WTC11 (cell line): ENCODE data around the gene LPP. TPM values are rescaled to one million over a fixed set of nuclear protein-coding genes. Genes with fewer than 3 reads are reported as not detected.
A peak's percentile ranks its signal among the peaks of the same experiment; 100 is the strongest.

Source experiments
- ATAC-seq: fragments of 200-7000 bp; cut with Tn5 transposase; 2 replicates; pipeline ENCODE4 v1.10.0; 2021; ENCODE audit warnings: mild to moderate bottlenecking, moderate library complexity
- CTCF ChIA-PET: fragments of 300-600 bp; sonication (Branson Sonifier 250); formaldehyde crosslinking; loops from one replicate; lab custom pipeline; 2021; ENCODE audit warnings: antibody characterized with exemption; lab: Charles Lee
- POLR2A ChIA-PET: fragments of 350-600 bp; sonication (Branson Sonifier 250); formaldehyde crosslinking; loops from one replicate; lab custom pipeline; 2021; ENCODE audit warnings: antibody characterized with exemption; lab: Charles Lee
- DNase-seq: peaks from one replicate; pipeline ENCODE4 v3.0.0; 2021; ENCODE audit warnings: low spot score
- H3K27ac Mint-ChIP-seq: 2 replicates; pipeline ENCODE4 v1.8.0; 2021; ENCODE audit warnings: mixed read lengths
- H3K27me3 Mint-ChIP-seq: 2 replicates; pipeline ENCODE4 v1.8.0; 2021; ENCODE audit warnings: low read depth, mild to moderate bottlenecking, moderate library complexity, mixed read lengths
- H3K36me3 Mint-ChIP-seq: 2 replicates; pipeline ENCODE4 v1.8.0; 2021; ENCODE audit warnings: mixed read lengths
- H3K4me1 Mint-ChIP-seq: 2 replicates; pipeline ENCODE4 v1.8.0; 2022; ENCODE audit warnings: mixed read lengths
- H3K4me3 Mint-ChIP-seq: 2 replicates; pipeline ENCODE4 v1.8.0; 2021; ENCODE audit warnings: mild to moderate bottlenecking, moderate library complexity, mixed read lengths
- H3K9me3 Mint-ChIP-seq: 2 replicates; pipeline ENCODE4 v1.8.0; 2021; ENCODE audit warnings: mixed read lengths
- FOXJ3 ChIP-seq: sonication (generic); formaldehyde crosslinking; IDR thresholded peaks from 2 replicates; pipeline ENCODE4 v1.9.0; 2021; ENCODE audit warnings: missing genetic modification reagents, mild to moderate bottlenecking, borderline replicate concordance
- GABPB1 ChIP-seq: sonication (generic); formaldehyde crosslinking; IDR thresholded peaks from 2 replicates; pipeline ENCODE4 v1.8.1; 2023; ENCODE audit warnings: mild to moderate bottlenecking, missing genetic modification reagents
- TEAD4 ChIP-seq: sonication (generic); formaldehyde crosslinking; IDR thresholded peaks from 2 replicates; pipeline ENCODE4 v1.8.0; 2022; ENCODE audit warnings: mild to moderate bottlenecking, missing genetic modification reagents
- TP53 ChIP-seq: sonication (generic); formaldehyde crosslinking; IDR thresholded peaks from 2 replicates; pipeline ENCODE4 v1.8.1; 2023; ENCODE audit warnings: mild to moderate bottlenecking, missing genetic modification reagents
- ZNF138 ChIP-seq: sonication (generic); formaldehyde crosslinking; conservative IDR thresholded peaks from 2 replicates; pipeline ENCODE4 v1.8.1; 2022; ENCODE audit warnings: mild to moderate bottlenecking, moderate library complexity, missing genetic modification reagents
- ZNF232 ChIP-seq: sonication (generic); formaldehyde crosslinking; IDR thresholded peaks from 2 replicates; pipeline ENCODE4 v1.8.0; 2022; ENCODE audit warnings: mild to moderate bottlenecking, missing genetic modification reagents
- total RNA-seq: library from RNA; stranded (reverse); gene quantifications from 3 replicates; pipeline ENCODE4 v1.2.3, GENCODE V29; 2021
- TF ChIP-seq, protein P1 (sequence below): fragments of 250-450 bp; sonication (Bioruptor Pico); IDR thresholded peaks from 2 replicates; pipeline ENCODE4 v1.8.0; 2021; ENCODE audit warnings: mild to moderate bottlenecking
- TF ChIP-seq, protein P2 (sequence below): sonication (generic); formaldehyde crosslinking; IDR thresholded peaks from 2 replicates; pipeline ENCODE4 v1.8.0; 2023; ENCODE audit warnings: missing genetic modification reagents, mild to moderate bottlenecking, borderline replicate concordance
- TF ChIP-seq, protein P3 (sequence below): sonication (generic); formaldehyde crosslinking; conservative IDR thresholded peaks from 2 replicates; pipeline ENCODE4 v1.8.1; 2022; ENCODE audit warnings: mild to moderate bottlenecking, missing genetic modification reagents
- TF ChIP-seq, protein P4 (sequence below): sonication (generic); formaldehyde crosslinking; IDR thresholded peaks from 2 replicates; pipeline ENCODE4 v1.8.0; 2022; ENCODE audit warnings: mild to moderate bottlenecking, missing genetic modification reagents
- TF ChIP-seq, protein P5 (sequence below): fragments of 250-450 bp; sonication (Bioruptor Pico); IDR thresholded peaks from 2 replicates; pipeline ENCODE4 v1.9.0; 2021; ENCODE audit warnings: mild to moderate bottlenecking, borderline replicate concordance
- TF ChIP-seq, protein P6 (sequence below): fragments of 250-450 bp; sonication (Bioruptor Pico); conservative IDR thresholded peaks from 2 replicates; pipeline ENCODE4 v1.9.0; 2021; ENCODE audit warnings: mild to moderate bottlenecking
- TF ChIP-seq, protein P7 (sequence below): sonication (generic); formaldehyde crosslinking; IDR thresholded peaks from 2 replicates; pipeline ENCODE4 v1.8.1; 2022; ENCODE audit warnings: low read depth, missing genetic modification reagents, borderline replicate concordance
- TF ChIP-seq, protein P8 (sequence below): fragments of 250-450 bp; sonication (Bioruptor Pico); IDR thresholded peaks from 2 replicates; pipeline ENCODE4 v1.9.0; 2021; ENCODE audit warnings: mild to moderate bottlenecking

LPP gene
- total RNA-seq, 1 experiment from 2014 or later: 49.6 TPM

DNA sequence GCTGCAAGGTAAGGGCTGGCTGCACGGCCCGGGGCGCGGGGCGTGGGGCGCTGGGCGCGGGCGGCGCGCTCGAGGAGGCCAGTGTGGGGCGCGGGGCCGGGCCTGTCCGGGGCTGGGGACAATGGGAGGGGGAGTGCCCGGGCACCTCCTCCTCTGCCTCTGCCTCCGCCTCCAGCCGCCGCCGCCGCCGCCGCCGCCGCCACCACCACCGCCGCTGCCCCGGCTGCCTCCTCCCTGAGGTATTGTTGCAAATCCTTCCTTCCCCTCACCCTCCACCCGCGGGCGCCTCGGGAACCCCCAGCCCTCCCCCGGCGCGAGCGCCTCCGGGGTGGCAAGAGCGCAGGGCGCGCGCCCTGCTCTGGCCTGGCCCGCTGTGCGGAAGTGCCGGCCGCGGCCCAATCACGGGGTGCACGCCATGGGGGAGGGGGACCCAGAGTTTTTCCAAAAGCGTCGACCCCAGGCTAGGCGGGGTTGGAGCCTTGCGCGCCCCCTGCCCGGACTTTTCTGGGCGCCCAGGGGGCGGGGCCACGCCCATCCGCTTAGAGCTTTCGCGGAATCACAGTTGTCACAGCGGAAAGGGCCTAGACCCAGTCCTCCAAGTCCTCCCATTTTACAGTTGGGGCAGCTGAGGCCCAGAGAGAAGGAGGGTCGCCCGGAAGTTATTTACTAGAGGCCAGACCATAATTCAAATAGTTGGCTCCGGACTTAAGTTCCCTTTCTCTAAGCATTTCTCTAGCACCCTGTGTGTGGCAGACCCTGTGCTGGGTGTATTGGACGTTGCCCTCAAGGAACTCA lies at the start of gene LPP (continued):
- TF ChIP-seq, protein P1, sequence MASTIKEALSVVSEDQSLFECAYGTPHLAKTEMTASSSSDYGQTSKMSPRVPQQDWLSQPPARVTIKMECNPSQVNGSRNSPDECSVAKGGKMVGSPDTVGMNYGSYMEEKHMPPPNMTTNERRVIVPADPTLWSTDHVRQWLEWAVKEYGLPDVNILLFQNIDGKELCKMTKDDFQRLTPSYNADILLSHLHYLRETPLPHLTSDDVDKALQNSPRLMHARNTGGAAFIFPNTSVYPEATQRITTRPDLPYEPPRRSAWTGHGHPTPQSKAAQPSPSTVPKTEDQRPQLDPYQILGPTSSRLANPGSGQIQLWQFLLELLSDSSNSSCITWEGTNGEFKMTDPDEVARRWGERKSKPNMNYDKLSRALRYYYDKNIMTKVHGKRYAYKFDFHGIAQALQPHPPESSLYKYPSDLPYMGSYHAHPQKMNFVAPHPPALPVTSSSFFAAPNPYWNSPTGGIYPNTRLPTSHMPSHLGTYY: no peak
- TF ChIP-seq, protein P2, sequence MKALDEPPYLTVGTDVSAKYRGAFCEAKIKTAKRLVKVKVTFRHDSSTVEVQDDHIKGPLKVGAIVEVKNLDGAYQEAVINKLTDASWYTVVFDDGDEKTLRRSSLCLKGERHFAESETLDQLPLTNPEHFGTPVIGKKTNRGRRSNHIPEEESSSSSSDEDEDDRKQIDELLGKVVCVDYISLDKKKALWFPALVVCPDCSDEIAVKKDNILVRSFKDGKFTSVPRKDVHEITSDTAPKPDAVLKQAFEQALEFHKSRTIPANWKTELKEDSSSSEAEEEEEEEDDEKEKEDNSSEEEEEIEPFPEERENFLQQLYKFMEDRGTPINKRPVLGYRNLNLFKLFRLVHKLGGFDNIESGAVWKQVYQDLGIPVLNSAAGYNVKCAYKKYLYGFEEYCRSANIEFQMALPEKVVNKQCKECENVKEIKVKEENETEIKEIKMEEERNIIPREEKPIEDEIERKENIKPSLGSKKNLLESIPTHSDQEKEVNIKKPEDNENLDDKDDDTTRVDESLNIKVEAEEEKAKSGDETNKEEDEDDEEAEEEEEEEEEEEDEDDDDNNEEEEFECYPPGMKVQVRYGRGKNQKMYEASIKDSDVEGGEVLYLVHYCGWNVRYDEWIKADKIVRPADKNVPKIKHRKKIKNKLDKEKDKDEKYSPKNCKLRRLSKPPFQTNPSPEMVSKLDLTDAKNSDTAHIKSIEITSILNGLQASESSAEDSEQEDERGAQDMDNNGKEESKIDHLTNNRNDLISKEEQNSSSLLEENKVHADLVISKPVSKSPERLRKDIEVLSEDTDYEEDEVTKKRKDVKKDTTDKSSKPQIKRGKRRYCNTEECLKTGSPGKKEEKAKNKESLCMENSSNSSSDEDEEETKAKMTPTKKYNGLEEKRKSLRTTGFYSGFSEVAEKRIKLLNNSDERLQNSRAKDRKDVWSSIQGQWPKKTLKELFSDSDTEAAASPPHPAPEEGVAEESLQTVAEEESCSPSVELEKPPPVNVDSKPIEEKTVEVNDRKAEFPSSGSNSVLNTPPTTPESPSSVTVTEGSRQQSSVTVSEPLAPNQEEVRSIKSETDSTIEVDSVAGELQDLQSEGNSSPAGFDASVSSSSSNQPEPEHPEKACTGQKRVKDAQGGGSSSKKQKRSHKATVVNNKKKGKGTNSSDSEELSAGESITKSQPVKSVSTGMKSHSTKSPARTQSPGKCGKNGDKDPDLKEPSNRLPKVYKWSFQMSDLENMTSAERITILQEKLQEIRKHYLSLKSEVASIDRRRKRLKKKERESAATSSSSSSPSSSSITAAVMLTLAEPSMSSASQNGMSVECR (CRISPR knock-in tag): no peak
- TF ChIP-seq TP53 (CRISPR knock-in tag): no peak; the same call in 1 of the 2 replicates
- no peak for TF ChIP-seq TEAD4 (CRISPR knock-in tag)
- TF ChIP-seq, protein P3, sequence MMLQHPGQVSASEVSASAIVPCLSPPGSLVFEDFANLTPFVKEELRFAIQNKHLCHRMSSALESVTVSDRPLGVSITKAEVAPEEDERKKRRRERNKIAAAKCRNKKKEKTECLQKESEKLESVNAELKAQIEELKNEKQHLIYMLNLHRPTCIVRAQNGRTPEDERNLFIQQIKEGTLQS (CRISPR knock-in tag): no peak
- TF ChIP-seq, protein P4, sequence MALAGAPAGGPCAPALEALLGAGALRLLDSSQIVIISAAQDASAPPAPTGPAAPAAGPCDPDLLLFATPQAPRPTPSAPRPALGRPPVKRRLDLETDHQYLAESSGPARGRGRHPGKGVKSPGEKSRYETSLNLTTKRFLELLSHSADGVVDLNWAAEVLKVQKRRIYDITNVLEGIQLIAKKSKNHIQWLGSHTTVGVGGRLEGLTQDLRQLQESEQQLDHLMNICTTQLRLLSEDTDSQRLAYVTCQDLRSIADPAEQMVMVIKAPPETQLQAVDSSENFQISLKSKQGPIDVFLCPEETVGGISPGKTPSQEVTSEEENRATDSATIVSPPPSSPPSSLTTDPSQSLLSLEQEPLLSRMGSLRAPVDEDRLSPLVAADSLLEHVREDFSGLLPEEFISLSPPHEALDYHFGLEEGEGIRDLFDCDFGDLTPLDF (CRISPR knock-in tag): no peak
- TF ChIP-seq, protein P5, sequence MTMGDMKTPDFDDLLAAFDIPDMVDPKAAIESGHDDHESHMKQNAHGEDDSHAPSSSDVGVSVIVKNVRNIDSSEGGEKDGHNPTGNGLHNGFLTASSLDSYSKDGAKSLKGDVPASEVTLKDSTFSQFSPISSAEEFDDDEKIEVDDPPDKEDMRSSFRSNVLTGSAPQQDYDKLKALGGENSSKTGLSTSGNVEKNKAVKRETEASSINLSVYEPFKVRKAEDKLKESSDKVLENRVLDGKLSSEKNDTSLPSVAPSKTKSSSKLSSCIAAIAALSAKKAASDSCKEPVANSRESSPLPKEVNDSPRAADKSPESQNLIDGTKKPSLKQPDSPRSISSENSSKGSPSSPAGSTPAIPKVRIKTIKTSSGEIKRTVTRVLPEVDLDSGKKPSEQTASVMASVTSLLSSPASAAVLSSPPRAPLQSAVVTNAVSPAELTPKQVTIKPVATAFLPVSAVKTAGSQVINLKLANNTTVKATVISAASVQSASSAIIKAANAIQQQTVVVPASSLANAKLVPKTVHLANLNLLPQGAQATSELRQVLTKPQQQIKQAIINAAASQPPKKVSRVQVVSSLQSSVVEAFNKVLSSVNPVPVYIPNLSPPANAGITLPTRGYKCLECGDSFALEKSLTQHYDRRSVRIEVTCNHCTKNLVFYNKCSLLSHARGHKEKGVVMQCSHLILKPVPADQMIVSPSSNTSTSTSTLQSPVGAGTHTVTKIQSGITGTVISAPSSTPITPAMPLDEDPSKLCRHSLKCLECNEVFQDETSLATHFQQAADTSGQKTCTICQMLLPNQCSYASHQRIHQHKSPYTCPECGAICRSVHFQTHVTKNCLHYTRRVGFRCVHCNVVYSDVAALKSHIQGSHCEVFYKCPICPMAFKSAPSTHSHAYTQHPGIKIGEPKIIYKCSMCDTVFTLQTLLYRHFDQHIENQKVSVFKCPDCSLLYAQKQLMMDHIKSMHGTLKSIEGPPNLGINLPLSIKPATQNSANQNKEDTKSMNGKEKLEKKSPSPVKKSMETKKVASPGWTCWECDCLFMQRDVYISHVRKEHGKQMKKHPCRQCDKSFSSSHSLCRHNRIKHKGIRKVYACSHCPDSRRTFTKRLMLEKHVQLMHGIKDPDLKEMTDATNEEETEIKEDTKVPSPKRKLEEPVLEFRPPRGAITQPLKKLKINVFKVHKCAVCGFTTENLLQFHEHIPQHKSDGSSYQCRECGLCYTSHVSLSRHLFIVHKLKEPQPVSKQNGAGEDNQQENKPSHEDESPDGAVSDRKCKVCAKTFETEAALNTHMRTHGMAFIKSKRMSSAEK (CRISPR knock-in tag): no peak; the same call in 1 of the 2 replicates
- TF ChIP-seq, protein P6, sequence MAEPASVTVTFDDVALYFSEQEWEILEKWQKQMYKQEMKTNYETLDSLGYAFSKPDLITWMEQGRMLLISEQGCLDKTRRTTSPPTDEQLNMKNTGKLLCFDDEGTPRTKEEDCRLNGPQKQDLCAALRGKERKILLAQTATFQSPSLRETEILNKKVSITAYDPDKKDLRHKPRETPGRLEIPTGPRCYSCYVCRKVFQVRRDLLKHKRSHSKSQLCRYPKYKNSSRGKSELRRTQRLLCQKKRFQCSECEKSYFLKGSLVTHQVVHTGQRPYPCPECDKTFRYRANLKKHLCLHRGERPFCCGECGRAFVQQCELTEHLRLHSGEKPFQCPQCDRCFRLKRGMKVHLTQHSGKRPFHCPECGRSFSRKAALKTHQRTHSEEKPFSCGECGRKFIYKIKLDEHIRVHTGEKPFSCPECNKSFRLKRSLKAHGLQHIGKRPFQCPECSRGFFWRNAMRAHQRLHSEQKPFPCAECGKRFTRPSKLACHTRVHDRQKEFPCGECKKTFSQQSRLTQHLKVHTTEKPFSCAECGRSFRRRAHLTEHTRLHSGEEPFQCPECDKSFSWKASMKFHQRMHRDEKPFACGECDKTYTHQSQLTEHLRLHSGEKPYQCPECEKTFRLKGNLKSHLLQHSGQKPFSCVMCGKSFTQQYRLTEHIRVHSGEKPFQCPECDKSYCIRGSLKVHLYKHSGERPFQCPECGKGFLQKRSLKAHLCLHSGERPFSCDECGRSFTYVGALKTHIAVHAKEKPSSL (CRISPR knock-in tag): no peak

DNA sequence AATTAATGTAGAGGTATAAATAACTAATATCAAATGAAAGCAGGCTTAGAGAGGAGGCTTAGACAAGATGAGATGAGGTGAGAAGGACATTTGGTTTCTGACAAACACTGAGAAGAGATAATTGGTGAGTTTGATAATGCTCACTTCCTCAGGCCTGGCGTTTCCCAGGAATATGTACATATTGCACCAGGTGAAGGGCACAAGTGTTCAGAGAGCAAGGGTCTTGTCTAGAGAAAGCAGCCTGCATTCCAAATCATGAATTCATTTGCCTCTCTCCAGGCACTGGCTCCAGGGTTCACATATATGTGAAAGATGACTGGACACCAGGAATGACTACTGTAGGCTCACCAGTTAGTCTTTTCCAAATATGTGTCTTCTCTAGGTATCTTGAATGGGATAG lies 48.0 kb upstream of the LPP start:
- DNase-seq (no peak), ATAC-seq (no peak)
- ChIA-PET CTCF (no interaction called here), POLR2A (no interaction called here)
- H3K27me3 Mint-ChIP-seq: peaks cover 4% of the 10 kb centered on the region
- no peak overlapping the region for H3K27ac Mint-ChIP-seq
- H3K9me3 Mint-ChIP-seq: peaks cover 5% of the 10 kb centered on the region
- H3K36me3 Mint-ChIP-seq: 0 out of 2 replicates have a peak, but pooled peaks cover 2% of the 10 kb centered on the region
- TF ChIP-seq, protein P7, sequence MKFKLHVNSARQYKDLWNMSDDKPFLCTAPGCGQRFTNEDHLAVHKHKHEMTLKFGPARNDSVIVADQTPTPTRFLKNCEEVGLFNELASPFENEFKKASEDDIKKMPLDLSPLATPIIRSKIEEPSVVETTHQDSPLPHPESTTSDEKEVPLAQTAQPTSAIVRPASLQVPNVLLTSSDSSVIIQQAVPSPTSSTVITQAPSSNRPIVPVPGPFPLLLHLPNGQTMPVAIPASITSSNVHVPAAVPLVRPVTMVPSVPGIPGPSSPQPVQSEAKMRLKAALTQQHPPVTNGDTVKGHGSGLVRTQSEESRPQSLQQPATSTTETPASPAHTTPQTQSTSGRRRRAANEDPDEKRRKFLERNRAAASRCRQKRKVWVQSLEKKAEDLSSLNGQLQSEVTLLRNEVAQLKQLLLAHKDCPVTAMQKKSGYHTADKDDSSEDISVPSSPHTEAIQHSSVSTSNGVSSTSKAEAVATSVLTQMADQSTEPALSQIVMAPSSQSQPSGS (CRISPR knock-in tag): no peak
- TF ChIP-seq GABPB1 (CRISPR knock-in tag) (peak; percentile 56), ZNF232 (no peak), ZNF138 (CRISPR knock-in tag) (no peak), FOXJ3 (CRISPR knock-in tag) (no peak)
- TF ChIP-seq, protein P8, sequence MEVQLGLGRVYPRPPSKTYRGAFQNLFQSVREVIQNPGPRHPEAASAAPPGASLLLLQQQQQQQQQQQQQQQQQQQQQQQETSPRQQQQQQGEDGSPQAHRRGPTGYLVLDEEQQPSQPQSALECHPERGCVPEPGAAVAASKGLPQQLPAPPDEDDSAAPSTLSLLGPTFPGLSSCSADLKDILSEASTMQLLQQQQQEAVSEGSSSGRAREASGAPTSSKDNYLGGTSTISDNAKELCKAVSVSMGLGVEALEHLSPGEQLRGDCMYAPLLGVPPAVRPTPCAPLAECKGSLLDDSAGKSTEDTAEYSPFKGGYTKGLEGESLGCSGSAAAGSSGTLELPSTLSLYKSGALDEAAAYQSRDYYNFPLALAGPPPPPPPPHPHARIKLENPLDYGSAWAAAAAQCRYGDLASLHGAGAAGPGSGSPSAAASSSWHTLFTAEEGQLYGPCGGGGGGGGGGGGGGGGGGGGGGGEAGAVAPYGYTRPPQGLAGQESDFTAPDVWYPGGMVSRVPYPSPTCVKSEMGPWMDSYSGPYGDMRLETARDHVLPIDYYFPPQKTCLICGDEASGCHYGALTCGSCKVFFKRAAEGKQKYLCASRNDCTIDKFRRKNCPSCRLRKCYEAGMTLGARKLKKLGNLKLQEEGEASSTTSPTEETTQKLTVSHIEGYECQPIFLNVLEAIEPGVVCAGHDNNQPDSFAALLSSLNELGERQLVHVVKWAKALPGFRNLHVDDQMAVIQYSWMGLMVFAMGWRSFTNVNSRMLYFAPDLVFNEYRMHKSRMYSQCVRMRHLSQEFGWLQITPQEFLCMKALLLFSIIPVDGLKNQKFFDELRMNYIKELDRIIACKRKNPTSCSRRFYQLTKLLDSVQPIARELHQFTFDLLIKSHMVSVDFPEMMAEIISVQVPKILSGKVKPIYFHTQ (CRISPR knock-in tag): no peak
- TF ChIP-seq, protein P4 (CRISPR knock-in tag): no peak
- TF ChIP-seq, all 79 proteins: peak for 1
- Mint-ChIP-seq H3K4me1 (peaks cover 20% of the 10 kb centered on the region), H3K4me3 (no peak overlapping the region)
